Measurements from ENCODE around the gene SLC4A11.

Gene SLC4A11

DNA sequence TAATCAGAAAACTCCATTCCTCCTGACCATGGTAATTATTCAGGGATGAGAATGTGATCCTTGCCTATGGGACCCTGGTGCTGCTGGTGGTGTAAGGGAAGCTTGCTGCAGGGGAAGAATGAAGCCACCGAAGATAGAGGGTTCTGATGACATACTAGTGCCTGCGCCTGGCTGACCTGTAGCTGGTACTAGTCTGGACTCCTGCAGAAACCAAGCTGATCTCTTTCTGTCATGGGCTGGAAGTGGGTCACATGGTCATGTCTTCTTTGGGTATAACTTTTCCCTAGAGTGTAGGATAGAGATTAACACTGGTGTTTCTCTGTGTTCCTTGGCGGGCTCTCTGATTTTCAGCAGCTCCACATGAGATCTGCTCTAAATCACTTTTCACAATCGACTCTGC lies 8.6 kb upstream of the SLC4A11 start:
- DNase-seq (ENCODE audit: insufficient read length, low spot score) = no peak
- no peak for FAIRE-seq

DNA sequence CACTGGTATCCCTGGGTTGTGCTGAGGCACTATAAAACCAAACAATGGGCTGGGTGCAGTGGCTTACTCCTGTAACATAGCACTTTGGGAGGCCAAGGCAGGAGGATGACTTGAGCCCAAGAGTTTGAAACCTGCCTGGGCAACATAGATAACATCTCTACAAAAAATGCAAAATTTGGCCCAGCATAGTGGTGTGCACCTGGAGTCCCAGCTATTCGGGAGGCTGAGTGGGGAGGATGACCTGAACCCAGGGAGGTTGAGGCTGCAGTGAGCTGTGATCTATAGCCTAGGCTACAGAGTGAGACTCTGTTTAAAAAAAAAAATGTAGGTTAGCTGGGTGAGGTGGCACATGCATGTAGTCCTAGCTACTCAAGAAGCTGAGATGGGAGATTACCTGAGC lies 7.7 kb upstream of the SLC4A11 start:
- FAIRE-seq (no peak), DNase-seq (ENCODE audit: insufficient read length, low spot score) (no peak)

DNA sequence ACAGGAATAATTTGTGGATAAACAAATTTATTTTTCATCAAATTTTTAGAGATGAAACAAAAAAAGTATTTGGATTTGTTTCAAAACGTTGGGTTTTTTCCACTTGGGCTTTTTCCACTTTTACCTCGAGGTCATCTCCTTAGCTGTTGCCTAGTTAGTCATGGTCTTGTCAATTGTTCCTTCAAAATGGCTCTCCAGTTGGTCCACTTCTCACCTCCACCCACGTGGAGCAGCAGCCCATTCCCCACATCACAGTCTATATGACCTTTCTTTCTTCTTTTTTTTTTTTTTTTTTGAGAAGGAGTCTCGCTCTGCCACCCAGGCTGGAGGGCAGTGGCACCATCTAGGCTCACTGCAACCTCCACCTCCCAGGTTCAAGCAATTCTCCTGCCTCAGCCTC lies 6.7 kb upstream of the SLC4A11 start:
- FAIRE-seq = no peak

DNA sequence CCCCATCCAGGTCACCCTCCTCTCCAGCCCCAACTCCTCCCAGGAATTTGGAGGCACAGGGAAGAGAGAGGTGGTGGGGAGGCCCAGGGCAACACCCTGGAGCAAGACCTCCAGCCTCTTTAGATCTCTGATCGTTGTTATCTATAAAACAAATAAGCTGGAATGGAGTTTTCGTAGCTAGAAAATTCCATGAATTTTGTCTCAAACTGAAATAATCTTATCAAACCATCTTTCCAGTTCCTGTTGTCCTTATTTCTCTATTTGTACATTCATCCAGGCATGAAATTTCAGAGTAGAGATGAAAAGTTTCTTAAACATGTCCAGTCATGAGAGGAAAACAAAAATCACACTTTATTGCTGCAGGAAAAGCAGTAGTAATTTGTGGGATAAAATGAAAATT lies 6.2 kb upstream of the SLC4A11 start:
- DNase-seq (ENCODE audit: insufficient read length, low spot score) = no peak
- FAIRE-seq = no peak

More for the DNA sequence above, 6.7 kb upstream of the SLC4A11 start:
- no peak for DNase-seq (ENCODE audit: insufficient read length, low spot score)

DNA sequence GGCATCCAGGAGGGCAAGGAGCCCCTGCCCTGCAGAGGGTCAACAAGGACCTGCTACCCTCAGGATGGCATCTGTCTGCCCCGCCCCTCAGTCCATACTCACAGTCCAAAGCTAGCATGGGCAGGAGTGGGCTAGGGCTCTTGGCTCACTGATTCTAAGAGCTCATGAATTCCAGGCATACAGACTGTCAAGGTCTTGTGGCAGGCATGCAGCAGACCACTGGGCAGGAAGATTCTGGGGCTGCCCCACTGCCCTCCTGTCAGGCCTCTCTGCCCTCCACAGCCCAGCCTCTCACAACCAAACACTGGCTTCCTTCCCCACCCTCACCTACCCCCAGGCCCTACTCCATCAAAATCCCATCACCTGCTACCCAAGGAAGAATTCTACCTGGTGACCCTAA lies 5.6 kb upstream of the SLC4A11 start:
- FAIRE-seq (no peak), DNase-seq (ENCODE audit: insufficient read length, low spot score) (no peak)

DNA sequence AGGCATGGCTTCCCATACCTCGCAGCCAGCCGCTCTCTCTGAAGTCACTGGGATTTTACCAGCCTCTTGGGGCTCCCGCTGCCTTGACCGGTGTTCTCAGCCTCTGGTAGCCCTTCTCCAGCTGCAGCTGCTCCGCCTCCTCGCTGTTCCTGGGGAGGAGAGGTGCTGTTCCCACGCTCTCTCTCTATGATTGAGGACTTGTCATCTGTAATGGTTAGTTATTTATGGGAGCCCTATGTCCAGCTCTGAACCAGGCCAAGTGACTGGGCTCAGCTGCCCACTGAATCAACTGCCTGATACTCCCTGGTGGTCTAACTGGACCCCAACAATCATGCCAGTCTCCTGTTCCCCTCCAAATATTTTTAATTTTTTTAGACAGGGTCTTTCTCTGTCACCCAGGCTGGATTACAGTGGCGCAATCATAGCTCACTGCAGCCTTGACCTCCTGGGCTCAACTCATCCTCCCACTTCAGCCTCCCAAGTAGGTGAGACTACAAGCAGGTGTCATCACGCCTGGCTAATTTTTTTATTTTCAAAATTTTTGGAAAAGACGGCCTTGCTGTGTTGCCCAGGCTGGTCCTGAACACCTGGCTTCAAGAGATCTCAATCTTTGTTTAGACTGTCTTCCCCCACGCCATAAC lies 4.8 kb upstream of the SLC4A11 start:
- FAIRE-seq (no peak), DNase-seq (ENCODE audit: insufficient read length, low spot score) (no peak)

DNA sequence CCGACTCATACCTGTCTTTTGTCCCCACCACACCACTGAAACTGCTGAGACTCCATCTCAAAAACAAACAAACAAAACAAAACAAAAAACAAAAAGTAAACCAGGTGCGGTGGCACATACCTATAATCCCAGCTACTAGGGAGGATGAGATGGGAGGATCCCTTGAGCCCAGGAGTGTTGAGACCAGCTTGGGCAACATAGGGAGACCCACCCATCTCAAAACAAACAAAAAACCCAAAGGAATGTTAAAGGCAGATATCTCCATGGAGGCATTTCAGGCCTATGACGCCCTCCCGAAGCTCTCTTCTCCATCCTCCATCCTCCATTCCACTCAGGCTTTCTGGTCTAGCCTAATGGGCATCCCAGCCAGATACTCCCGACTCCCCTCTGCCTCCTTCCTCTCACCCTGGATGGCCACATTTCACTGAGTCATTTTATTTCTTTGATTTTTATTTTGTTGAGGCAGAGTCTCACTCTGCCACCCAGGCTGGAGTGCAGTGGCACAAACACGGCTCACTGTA lies 3.2 kb upstream of the SLC4A11 start:
- no peak for FAIRE-seq
- DNase-seq (ENCODE audit: insufficient read length, low spot score) = no peak

DNA sequence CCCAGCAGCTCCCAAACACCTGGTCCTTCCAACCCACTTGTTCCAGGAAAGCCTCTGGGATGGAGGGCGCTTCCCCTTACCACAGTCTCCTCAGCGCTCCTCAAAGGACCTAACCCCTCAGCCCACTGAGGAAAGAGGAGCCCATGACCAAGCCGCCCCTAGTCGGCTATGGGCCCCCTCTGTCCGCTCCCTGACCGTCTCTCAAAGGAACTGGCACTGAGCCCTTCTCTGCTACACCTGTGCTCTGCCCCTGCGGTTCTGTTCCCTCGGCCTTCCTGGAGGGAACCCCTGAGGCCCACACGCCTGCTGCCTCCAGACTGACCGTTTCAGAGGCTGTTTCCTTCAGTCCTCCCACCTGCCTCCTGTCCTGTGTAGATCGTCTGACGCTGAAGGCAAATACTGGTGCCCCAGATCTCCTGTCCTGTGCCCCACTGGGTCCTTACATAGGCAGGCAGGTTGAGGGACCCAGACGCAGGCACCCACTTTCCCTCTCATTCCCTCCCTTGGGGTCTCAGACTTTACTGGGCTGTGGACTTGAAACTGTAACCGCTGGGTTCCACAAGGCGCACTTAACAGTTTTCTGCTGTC lies 1.9 kb upstream of the SLC4A11 start:
- DNase-seq (ENCODE audit: insufficient read length, low spot score) (no peak), FAIRE-seq (no peak)

DNA sequence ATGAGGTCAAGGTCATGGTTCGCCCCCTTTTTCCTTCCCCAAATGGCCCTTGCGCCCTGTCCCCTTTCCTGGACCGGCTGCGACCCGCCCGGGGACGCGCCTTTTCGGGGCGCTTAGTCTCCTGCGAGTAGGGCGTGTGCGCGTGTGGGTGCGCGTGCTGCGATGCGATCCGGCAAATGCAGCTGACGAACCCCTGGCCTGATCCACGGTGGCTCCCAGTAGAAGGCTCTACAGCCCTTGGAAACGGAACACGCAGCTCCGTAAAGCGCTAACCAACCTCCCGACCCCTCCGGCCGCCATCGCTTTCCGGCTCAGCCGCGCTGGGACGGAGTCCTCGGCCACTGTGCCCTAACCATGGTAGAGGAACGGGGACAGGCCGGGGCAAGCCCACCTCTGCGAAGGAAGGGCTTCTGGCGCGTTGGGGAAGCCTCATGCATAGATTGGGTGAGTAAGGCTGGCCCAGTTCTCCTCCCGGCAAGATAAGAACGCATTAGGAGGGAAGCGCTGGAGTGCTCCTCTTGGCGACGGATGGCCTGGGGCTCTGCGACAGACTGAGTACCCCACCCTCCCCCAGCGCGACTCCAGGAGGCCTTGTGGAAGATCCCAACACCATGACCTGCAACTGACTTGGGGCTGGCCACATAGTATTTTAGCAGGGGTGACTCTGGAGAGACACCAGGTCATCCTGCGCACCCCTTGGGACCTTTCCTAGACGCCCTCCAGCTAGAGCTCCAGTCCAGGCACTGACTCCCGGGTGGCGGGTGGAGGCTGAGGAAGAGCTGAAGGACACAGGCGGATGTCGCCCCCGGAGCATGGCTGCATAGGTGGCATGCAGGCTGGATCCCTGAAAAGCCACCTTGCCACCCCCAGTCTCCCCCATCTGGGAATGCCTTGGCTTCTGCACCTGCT lies 1.1 kb upstream of the SLC4A11 start:
- FAIRE-seq = no peak
- no peak for DNase-seq (ENCODE audit: insufficient read length, low spot score)

DNA sequence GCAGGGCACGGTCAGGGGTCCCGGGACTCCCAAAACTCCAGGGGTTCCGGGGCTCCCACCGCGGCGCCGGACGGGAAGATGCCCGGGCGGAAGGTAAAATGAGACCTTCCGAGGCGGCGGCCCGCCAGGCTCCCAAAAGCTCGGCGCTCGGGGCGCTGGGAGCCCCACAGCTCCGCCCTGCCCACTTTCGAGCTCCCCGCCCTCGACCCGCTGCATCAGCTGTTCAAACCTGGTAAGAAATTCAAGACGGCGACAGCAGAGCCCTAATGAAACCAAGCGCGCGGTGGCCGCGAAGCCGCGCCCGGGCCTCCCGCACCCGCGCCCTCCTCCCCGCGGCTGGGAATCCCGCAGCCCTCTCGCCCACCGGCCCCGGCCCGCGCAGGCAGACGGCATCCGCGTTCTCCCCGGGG lies 369 bp downstream of the SLC4A11 start:
- DNase-seq (ENCODE audit: insufficient read length, low spot score) (peak; percentile 69), FAIRE-seq (no peak)

DNA sequence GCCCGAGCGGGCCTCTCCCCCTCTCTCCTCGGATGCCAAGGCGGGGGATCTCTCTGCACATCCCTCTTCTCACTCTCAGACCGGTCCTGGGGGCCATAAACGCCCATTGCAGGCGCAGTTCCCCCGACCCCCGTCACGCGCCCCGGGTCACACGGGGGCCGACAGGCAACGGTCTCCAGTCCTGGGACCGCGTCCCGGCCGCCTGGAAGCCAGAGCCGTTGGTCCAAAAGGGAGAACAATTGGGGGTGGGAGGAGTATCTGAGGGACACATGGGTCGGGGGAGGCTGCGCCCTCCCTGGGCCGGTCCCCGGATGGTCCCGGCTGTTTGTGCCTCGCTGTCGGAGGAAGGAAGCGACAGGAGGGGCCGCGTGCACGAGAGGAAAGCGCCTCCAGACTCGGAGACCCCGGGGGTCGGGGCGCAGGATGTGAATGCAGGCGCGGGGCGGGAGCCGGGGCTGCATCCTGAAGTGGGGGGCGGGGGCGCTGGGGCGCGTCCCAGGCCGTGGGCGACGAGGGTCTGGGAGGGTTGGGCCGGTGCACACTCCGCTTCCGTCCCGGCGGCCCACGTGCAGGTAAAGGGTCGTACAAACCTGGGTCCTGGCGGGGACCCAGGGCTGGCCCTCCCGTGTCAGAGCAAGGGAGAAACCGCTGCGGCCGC lies 903 bp downstream of the SLC4A11 start:
- FAIRE-seq (no peak), DNase-seq (ENCODE audit: insufficient read length, low spot score) (no peak)

DNA sequence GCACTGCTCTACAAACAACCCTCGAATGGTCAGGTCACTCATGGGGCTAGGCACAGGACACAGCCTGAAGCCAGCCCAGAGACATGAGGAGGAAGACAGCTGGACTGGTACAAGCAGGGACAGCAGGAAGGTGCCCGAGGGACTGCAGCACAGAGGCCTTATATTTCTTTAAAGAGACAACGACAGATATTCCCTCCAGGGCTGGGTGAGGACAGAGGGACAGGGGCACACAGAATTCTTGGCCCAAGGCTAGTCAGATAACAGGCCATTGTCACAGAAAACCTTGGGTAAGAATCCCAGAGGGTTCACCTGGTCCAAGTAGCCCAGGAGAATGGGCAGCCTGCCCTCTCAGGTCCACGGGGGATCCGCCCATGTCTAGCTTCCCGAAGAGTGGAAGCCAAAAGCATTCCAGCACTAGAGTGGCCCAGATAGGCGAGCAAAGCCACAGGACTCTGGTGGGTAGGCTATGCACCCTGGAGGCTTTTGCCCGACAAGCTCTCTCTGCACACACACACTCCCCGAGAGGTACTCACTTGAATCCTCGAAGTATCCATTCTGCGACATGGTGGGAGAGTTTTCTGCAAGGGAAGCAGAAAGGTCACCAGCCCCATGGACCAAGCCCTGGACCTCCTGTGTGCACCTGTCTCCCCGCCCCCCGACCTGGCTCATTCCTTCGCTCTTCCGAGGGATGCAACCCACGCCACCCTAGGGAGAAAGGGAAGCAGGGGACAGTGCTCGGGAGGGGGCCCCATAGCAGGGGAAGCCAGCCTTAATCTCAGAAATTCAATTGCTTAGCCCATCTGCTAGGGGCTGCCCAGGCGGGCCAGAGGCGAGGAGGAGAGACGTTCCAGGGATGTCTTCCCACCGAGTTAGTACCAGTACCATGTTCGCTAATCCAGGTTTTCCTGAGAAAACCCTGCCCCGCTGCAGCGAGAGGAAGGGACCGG lies 1.7 kb downstream of the SLC4A11 start:
- DNase-seq (ENCODE audit: insufficient read length, low spot score) (no peak), FAIRE-seq (no peak)

DNA sequence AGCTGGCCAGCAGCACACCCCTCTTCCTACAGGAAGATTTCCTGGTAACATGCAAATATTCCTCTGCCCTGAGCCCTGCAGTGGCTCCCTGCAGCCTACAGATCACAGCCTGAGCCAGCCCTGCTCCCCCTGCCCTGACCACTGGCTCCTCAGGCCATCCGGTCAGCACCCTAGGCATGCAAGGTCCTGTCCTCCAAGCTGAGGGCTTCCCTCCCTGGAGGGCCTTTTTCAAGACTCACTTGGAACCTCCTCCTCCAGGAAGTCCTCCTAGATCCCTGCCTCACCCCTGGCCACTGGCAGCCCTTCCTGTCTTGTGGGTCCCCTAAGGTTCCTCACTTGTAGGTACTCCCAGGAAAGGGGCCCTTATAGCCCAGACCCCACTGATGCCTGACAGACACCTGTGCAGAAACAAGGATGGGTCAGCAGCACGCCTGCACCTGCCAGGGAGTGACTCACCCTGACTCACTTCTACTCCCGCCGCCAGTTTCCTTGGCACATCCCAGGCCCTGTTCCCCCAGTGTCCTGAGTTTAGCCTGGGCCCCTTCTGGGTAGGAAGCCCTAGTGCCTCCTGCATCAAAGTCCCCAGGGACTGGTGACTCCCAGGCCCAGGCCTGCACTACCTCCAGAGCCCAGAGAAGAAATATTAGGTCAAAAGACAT lies 3.2 kb downstream of the SLC4A11 start:
- no peak for DNase-seq (ENCODE audit: insufficient read length, low spot score)
- FAIRE-seq = no peak

DNA sequence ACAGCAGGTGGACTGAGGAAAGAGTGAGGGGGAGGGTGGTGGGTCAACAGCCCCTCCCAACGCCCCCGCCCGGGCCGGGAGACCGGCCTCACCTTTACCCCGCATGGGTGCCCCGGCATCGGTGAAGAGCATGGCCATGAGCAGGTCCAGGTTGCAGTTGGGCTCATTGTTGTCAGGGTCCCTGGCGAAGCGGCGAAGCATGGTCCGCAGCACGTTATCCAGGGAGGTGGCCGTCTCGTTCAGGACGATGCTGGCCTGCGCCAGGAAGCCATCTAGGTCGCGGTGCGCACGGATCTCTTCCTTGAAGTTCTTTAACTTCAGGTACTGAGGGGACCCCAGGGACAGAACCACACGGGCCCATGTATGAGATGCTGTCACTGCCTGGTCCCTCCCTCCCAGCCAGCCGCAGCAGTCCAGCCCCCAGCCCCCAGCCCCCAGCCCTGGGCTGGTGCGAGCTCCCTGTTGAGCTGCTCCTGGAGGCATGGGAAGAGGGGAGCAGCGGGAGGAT lies 4.9 kb downstream of the SLC4A11 start:
- DNase-seq (ENCODE audit: insufficient read length, low spot score) = no peak
- no peak for FAIRE-seq

DNA sequence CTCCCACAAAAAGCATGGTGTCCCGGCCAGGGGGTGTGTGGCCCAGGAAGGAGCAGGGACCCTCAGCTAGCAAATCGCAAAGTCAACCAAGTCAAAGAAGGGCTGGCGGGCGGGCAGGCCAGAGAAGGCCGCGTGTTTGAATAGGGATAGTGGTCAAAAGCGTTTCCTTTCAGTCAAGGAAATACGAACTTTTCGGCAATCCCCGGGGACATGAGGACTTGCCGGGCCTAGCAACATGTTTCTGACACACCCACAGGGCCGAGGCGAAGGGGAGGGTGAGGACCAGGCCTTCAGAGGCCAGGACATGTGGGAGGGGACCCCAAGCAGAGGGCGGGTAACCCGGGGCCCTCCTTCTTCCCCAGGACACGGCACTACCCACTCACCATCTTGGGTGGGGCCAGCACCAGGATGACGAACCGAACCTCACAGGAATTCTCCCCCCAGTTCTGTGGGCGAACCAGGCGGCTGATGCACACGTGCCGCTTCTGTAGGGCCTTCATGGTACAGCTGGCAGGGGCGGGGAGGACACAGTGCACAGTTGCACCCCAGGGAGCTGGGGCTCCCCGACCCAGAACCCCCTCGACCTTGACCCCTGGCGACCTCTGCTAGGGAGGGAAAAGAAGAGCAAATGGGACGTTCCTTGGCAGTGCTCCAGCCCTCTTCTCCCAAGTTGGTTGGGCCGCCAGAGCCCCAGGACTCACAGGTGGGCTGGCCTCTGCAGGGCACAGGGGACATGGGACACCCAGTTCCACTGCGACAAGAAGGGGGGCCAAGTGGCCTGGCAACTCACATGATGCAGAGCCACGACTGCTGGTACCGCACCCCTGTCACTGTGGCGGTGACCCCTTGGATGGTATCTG lies 5.6 kb downstream of the SLC4A11 start:
- FAIRE-seq (no peak), DNase-seq (ENCODE audit: insufficient read length, low spot score) (no peak)

DNA sequence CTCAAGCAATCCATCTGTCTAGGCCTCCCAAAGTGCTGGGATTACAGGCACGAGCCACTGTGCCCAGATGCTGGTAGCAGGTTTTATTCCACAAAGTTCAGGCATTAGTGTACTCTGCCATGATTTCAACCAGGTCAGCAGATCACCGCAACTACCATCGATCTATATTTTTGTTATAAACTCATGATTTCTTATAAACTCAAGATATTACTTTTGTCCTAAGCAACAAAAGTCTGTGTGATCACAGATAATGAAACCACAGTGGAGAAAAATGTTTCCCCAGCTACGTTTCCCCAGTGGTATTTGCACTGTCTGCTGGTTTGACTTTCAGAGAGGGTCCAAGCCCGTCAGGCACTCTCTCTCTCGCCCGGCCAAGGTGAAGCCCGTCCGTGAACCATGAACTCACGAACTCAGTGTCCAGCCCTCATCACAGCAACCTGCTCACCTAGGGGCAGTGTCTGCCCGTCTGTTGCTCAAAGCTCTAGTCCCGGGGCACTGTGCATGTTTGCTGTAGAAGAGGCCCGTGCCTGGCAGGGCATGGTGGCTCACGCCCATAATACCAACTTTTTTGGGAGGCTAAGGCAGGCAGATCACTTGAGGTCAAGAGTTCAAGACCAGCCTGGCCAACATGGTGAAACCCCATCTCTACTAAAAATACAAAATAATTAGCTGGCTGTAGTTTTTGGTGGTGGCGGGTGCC lies 7.0 kb downstream of the SLC4A11 start:
- no peak for FAIRE-seq
- DNase-seq (ENCODE audit: insufficient read length, low spot score) = no peak

DNA sequence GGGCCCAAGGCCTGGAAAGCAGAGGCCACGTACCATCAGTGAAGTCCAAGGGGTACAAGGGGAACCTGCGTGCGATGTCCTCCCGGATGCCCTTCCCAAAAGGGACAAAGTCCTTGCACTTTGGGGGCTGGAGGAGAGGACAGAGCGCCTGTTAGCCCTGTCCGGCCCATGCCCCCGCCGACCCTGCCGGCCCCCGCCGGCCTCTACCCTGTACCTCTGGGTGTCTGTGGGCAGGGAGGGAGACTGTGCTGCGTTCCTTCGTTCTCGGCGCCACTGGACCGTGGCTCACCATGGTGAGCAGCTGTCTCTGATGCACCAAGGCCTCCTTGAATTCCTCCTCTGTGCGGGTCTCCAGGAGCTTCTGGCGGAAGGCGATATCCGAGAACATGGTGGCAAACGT lies 7.9 kb downstream of the SLC4A11 start:
- FAIRE-seq (no peak), DNase-seq (ENCODE audit: insufficient read length, low spot score) (no peak)

DNA sequence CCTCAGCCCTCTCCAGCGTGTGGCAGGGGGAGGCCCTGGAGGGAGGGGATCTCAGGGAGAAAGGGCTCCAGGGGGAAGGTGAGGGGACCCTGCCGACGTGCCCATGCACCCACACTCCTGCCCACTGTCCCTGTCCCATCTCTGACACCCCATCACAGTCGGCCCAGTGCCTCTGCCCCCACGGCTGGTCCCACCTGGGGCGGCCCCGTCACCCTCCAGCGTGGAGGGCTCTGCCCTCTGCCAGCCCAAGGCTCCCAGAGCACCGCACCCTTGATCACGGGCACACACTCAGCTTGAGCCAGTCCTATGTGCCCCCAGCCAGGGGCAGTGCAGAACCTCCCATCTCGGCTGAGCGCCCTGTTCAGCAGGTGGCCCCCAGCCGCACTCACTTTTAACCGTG lies 9.2 kb downstream of the SLC4A11 start:
- no peak for FAIRE-seq
- no peak for DNase-seq (ENCODE audit: insufficient read length, low spot score)

Measured in GM19239 (cell line).